ENCODE measurements around the gene R3HDM4.

The R3HDM4 gene

DNA sequence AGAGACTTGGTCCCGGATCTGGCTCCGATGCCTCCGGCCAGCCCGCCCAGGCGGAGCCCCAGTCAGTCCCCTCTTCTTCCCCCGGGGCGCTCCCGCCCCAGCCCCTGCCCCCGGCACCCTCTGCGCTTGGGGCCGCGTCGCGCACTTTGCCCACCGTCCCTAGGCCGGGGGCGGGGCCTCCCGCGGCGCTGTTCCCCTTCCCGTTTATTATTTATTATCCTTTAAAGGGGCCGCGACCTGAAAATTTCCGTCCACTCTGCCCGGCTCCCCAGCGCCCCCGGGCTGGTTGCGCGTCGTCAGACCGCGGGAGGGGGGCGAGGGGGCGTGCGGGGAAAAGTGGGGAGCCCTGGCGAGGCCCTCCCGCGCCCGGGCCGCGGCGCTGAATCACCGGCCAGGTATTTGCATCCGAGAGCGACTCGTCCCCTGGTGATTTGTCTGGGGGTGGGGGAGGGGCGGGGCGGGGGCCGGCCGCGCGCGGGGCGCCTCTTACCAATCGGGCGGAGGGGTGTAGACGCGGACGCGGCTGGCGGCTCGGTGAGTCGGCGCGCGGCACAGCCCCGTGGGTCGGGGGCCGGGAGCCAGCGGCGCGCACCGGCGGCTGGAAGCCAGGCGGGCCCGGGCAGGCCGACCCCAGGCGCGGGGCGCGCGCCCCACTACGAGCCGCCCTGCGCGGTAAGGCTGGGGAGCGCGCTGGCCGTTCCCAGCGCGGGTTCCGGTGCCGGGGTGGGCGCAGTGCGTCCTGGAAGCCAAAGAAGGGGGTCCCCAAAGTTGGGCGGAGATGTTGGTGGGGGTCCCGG lies 12.7 kb upstream of the R3HDM4 start, which contains the start of gene ARID3A:
ARID3A (plus strand) TSS at position 510 of the 797 bp plus-strand sequence. CDS start 3,494 bp downstream, outside the sequence.
- H3K27me3 Mint-ChIP-seq (ENCODE audit: low read depth, poor library complexity) = peaks cover 23% of the 10 kb centered on the region
- DNase-seq = peak; percentile 87
- TF ChIP-seq, protein P1, sequence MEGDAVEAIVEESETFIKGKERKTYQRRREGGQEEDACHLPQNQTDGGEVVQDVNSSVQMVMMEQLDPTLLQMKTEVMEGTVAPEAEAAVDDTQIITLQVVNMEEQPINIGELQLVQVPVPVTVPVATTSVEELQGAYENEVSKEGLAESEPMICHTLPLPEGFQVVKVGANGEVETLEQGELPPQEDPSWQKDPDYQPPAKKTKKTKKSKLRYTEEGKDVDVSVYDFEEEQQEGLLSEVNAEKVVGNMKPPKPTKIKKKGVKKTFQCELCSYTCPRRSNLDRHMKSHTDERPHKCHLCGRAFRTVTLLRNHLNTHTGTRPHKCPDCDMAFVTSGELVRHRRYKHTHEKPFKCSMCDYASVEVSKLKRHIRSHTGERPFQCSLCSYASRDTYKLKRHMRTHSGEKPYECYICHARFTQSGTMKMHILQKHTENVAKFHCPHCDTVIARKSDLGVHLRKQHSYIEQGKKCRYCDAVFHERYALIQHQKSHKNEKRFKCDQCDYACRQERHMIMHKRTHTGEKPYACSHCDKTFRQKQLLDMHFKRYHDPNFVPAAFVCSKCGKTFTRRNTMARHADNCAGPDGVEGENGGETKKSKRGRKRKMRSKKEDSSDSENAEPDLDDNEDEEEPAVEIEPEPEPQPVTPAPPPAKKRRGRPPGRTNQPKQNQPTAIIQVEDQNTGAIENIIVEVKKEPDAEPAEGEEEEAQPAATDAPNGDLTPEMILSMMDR (IDR thresholded peaks at IDR 0.05) = no peak
- peaks cover 20% of the 10 kb centered on the region for H3K4me1 Mint-ChIP-seq
- peak within 1 kb of the TSS; percentile 89 for H3K4me3 Mint-ChIP-seq
- H3K27ac Mint-ChIP-seq = peak within 1 kb of the TSS; percentile 59
- H3K9me3 Mint-ChIP-seq = no peaks in the 10 kb centered on the region
- H3K36me3 Mint-ChIP-seq (ENCODE audit: low read depth) = peaks cover 9% of the 10 kb centered on the region

DNA sequence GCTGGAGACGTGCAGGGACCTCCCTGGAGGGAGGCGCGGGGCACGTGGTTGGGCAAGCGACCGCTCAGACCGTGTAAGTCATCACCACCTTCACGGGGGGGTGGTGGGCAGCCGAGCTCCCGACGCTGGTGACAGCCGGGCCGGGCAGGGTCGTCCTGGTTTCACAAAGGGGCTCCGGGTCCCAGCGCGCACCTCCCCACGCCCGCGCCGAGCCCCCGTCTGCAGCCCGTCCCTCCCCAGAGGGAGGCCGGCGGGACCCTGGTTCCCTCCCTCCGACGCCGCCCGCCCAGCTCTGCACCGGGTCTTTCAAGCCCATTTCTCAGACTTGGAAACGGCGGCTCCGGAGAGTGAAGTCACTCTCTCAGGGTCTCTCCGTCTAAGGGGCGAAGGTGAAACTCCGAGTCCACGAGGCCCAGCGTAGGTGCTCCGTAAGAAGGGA lies 12.1 kb upstream of the R3HDM4 start:
- Mint-ChIP-seq H3K27ac (no peak overlapping the region), H3K4me1 (peaks cover 20% of the 10 kb centered on the region), H3K9me3 (no peaks in the 10 kb centered on the region), H3K27me3 (ENCODE audit: low read depth, poor library complexity) (peaks cover 28% of the 10 kb centered on the region), H3K4me3 (peak overlapping the region; percentile 79), H3K36me3 (ENCODE audit: low read depth) (peaks cover 5% of the 10 kb centered on the region)
- DNase-seq = no peak
- TF ChIP-seq, protein P1 (IDR thresholded peaks at IDR 0.05) = no peak

- TF ChIP-seq, protein P1 (IDR thresholded peaks at IDR 0.05) = no peak
- H3K4me3 Mint-ChIP-seq = peak overlapping the region; percentile 69
- no peak overlapping the region for H3K27ac Mint-ChIP-seq
- H3K27me3 Mint-ChIP-seq (ENCODE audit: low read depth, poor library complexity) = peaks cover 28% of the 10 kb centered on the region
- no peaks in the 10 kb centered on the region for H3K36me3 Mint-ChIP-seq (ENCODE audit: low read depth)
- no peaks in the 10 kb centered on the region for H3K9me3 Mint-ChIP-seq
- H3K4me1 Mint-ChIP-seq = peaks cover 20% of the 10 kb centered on the region
- no peak for DNase-seq
Observed at GRCh38 chr19:924553-925086, 11.6 kb upstream of the R3HDM4 start.

- Mint-ChIP-seq H3K4me1 (peaks cover 11% of the 10 kb centered on the region), H3K36me3 (ENCODE audit: low read depth) (no peaks in the 10 kb centered on the region), H3K4me3 (peak overlapping the region; percentile 57), H3K9me3 (no peaks in the 10 kb centered on the region), H3K27me3 (ENCODE audit: low read depth, poor library complexity) (peaks cover 56% of the 10 kb centered on the region), H3K27ac (no peak overlapping the region)
- DNase-seq = peak; percentile 57
- TF ChIP-seq, protein P1 (IDR thresholded peaks at IDR 0.05) = no peak
Observed at GRCh38 chr19:920051-920864, 7.2 kb upstream of the R3HDM4 start.

GRCh38 chr19:919199-920050 lies 6.4 kb upstream of the R3HDM4 start:
- Mint-ChIP-seq H3K27me3 (ENCODE audit: low read depth, poor library complexity) (peaks cover 61% of the 10 kb centered on the region), H3K27ac (no peak overlapping the region), H3K4me3 (no peak overlapping the region)

More at GRCh38 chr19:919199-920050, 6.4 kb upstream of the R3HDM4 start:
- TF ChIP-seq, protein P1 (IDR thresholded peaks at IDR 0.05) = no peak
- H3K4me1 Mint-ChIP-seq = peaks cover 11% of the 10 kb centered on the region
- H3K36me3 Mint-ChIP-seq (ENCODE audit: low read depth) = no peaks in the 10 kb centered on the region
- no peak for DNase-seq
- no peaks in the 10 kb centered on the region for H3K9me3 Mint-ChIP-seq

All from nephron progenitor cell (in vitro differentiated cells).